Spinal cord (tissue), 10 donors: ENCODE results near the gene PRIM2. TPM values are rescaled to one million over a fixed set of nuclear protein-coding genes. Genes with fewer than 3 reads are reported as not detected.
"Not testable (repeated sequence)": the region's sequence is repeated elsewhere in the genome, so short reads cannot be mapped to it uniquely, and the experiment has no call there.

Experiments
- DNase-seq, 6 donors: peaks; one replicate each; pipeline versions ENCODE4 v3.0.0 to v3.0.0-alpha.2; 2013 to 2015; ENCODE audit warnings: low spot score in 6 of 6, low read depth in 4 of 6
- H3K27ac ChIP-seq: one replicate; pipeline ENCODE4 v1.5.1; 2013; ENCODE audit warnings: low read depth, low read length, control low read depth
- H3K27me3 ChIP-seq: one replicate; pipeline ENCODE4 v1.6.1; 2013; ENCODE audit warnings: low read length; ENCODE audit not compliant: control insufficient read depth, insufficient read depth
- H3K36me3 ChIP-seq: one replicate; pipeline ENCODE4 v1.6.1; 2013; ENCODE audit warnings: low read length; ENCODE audit not compliant: control insufficient read depth, insufficient read depth
- H3K4me1 ChIP-seq: one replicate; pipeline ENCODE4 v1.6.1; 2013; ENCODE audit warnings: low read length; ENCODE audit not compliant: control insufficient read depth, insufficient read depth
- H3K4me3 ChIP-seq: one replicate; pipeline ENCODE4 v1.5.1; 2013; ENCODE audit warnings: low read depth, low read length, control low read depth
- H3K9me3 ChIP-seq: one replicate; pipeline ENCODE4 v1.6.1; 2013; ENCODE audit warnings: low read length; ENCODE audit not compliant: control insufficient read depth, insufficient read depth
- WGBS: methylation state at CpG from one replicate; pipeline ENCODE4 v1.1.5; 2013; ENCODE audit warnings: missing lambda C conversion rate; ENCODE audit not compliant: insufficient coverage; 5-methylcytosine and 5-hydroxymethylcytosine counted together
- polyA plus RNA-seq, 2 donors: library from polyadenylated mRNA; unstranded; fragments of 120-200 nt; gene quantifications; one replicate each; pipeline ENCODE4 v1.2.1, GENCODE V29; 2013; ENCODE audit not compliant: insufficient read length in 2 of 2
- total RNA-seq, 2 donors: library from RNA; depleted of rRNA in 1 of 2; stranded (reverse); fragments of 120-200 nt in 1 of 2; fragments of >200 nt in 1 of 2; gene quantifications; one replicate each; pipeline versions ENCODE4 v1.2.3 to v1.2.4, GENCODE V29; 2013 to 2014
- donor health status: healthy.

The PRIM2 gene
- total and polyA plus RNA-seq, 4 donors = 8.1 to 19.7 (median 13.6) TPM

GRCh38 chr6:57376083-57376482, 58.7 kb downstream of the PRIM2 start:
- not testable (repeated sequence) for H3K4me3 ChIP-seq, DNase-seq, H3K9me3 ChIP-seq, H3K27me3 ChIP-seq, H3K27ac ChIP-seq, H3K4me1 ChIP-seq, H3K36me3 ChIP-seq
- WGBS = 100% methylated on average over 1 of the region's 3 CpGs

GRCh38 chr6:57389038-57389592, 71.7 kb downstream of the PRIM2 start:
- not testable (repeated sequence) for H3K27ac ChIP-seq, H3K27me3 ChIP-seq, H3K4me1 ChIP-seq, DNase-seq, H3K9me3 ChIP-seq, H3K36me3 ChIP-seq, H3K4me3 ChIP-seq
- 100% methylated on average over 1 of the region's 2 CpGs for WGBS

GRCh38 chr6:57390818-57391217, 73.4 kb downstream of the PRIM2 start:
- not testable (repeated sequence) for H3K27me3 ChIP-seq, H3K4me3 ChIP-seq, H3K4me1 ChIP-seq, DNase-seq, H3K9me3 ChIP-seq, H3K27ac ChIP-seq, H3K36me3 ChIP-seq
- WGBS = no CpG with 5 or more reads among the region's 2 CpGs

GRCh38 chr6:57392047-57392446, 74.6 kb downstream of the PRIM2 start:
- not testable (repeated sequence) for H3K27ac ChIP-seq, H3K4me1 ChIP-seq, H3K4me3 ChIP-seq, H3K27me3 ChIP-seq, H3K36me3 ChIP-seq, DNase-seq, H3K9me3 ChIP-seq
- no CpG with 5 or more reads among the region's 3 CpGs for WGBS

- not testable (repeated sequence) for DNase-seq, H3K4me3 ChIP-seq, H3K27me3 ChIP-seq, H3K36me3 ChIP-seq, H3K27ac ChIP-seq, H3K4me1 ChIP-seq, H3K9me3 ChIP-seq
Measured at GRCh38 chr6:57419341-57419740, 101.9 kb downstream of the PRIM2 start.

GRCh38 chr6:57421503-57421902, 104.1 kb downstream of the PRIM2 start:
- Histone ChIP-seq H3K4me1 (no peaks in the 10 kb centered on the region), H3K4me3 (no peak overlapping the region), H3K9me3 (no peaks in the 10 kb centered on the region), H3K27me3 (no peaks in the 10 kb centered on the region), H3K27ac (no peak overlapping the region), H3K36me3 (no peaks in the 10 kb centered on the region)
- no peak for DNase-seq

GRCh38 chr6:57423468-57423867, 106.0 kb downstream of the PRIM2 start:
- DNase-seq = no peak
- Histone ChIP-seq H3K4me3 (no peak overlapping the region), H3K4me1 (no peaks in the 10 kb centered on the region), H3K36me3 (no peaks in the 10 kb centered on the region), H3K27me3 (no peaks in the 10 kb centered on the region), H3K9me3 (no peaks in the 10 kb centered on the region), H3K27ac (no peak overlapping the region)
- WGBS = 48% methylated on average over 3 of the region's 5 CpGs

- not testable (repeated sequence) for H3K4me1 ChIP-seq, H3K27me3 ChIP-seq, H3K27ac ChIP-seq, DNase-seq, H3K4me3 ChIP-seq, H3K9me3 ChIP-seq, H3K36me3 ChIP-seq
Measured at GRCh38 chr6:57431742-57432141, 114.3 kb downstream of the PRIM2 start.

- no peak overlapping the region for H3K27ac ChIP-seq
- no CpG with 5 or more reads among the region's 2 CpGs for whole genome bisulfite sequencing
- H3K4me1 ChIP-seq = no peaks in the 10 kb centered on the region
- H3K36me3 ChIP-seq = no peaks in the 10 kb centered on the region
- DNase-seq = no peak
- no peak overlapping the region for H3K4me3 ChIP-seq
- no peaks in the 10 kb centered on the region for H3K9me3 ChIP-seq
- H3K27me3 ChIP-seq = no peaks in the 10 kb centered on the region
Measured at GRCh38 chr6:57432157-57432556, 114.7 kb downstream of the PRIM2 start.

- no peak for DNase-seq
- no peaks in the 10 kb centered on the region for H3K4me1 ChIP-seq
- no peaks in the 10 kb centered on the region for H3K36me3 ChIP-seq
- no peaks in the 10 kb centered on the region for H3K27me3 ChIP-seq
- 83% methylated on average over 1 of the region's 4 CpGs for WGBS
- no peak overlapping the region for H3K27ac ChIP-seq
- no peak overlapping the region for H3K4me3 ChIP-seq
- H3K9me3 ChIP-seq = no peaks in the 10 kb centered on the region
Measured at GRCh38 chr6:57432919-57433684, 115.7 kb downstream of the PRIM2 start.
